ENCODE results near the gene HOXC5.

The HOXC5 gene

GRCh38 chr12:54004841-54005530 is 27.9 kb upstream of the HOXC5 start:
- no peak for DNase-seq (ENCODE audit: low read depth, low spot score)
- peaks cover 97% of the 10 kb centered on the region for H3K27me3 ChIP-seq (ENCODE audit: insufficient read depth, insufficient read length)
- no peak overlapping the region for H3K4me3 ChIP-seq (ENCODE audit: insufficient read length, low read depth)
- no peaks in the 10 kb centered on the region for H3K36me3 ChIP-seq (ENCODE audit: insufficient read depth, insufficient read length, low read length)
- TF ChIP-seq SUZ12 (IDR thresholded peaks at IDR 0.05; ENCODE audit: extremely low read depth, insufficient read depth, insufficient read length) = peak; percentile 48
- no peak for TF ChIP-seq ZNF274 (IDR thresholded peaks at IDR 0.05; ENCODE audit: low read depth, low read length)
- peaks cover 11% of the 10 kb centered on the region for H3K4me1 ChIP-seq (ENCODE audit: insufficient read depth, insufficient read length)
- peak overlapping the region; percentile 43 for H3K9ac ChIP-seq (ENCODE audit: insufficient read length, low read depth)
- H3K9me3 ChIP-seq (ENCODE audit: insufficient read depth, low read length) = no peaks in the 10 kb centered on the region

- no peak overlapping the region for H3K9ac ChIP-seq (ENCODE audit: insufficient read length, low read depth)
- peaks cover 97% of the 10 kb centered on the region for H3K27me3 ChIP-seq (ENCODE audit: insufficient read depth, insufficient read length)
- peaks cover 7% of the 10 kb centered on the region for H3K4me1 ChIP-seq (ENCODE audit: insufficient read depth, insufficient read length)
- no peaks in the 10 kb centered on the region for H3K36me3 ChIP-seq (ENCODE audit: insufficient read depth, insufficient read length, low read length)
- TF ChIP-seq SUZ12 (IDR thresholded peaks at IDR 0.05; ENCODE audit: extremely low read depth, insufficient read depth, insufficient read length) = no peak
- TF ChIP-seq ZNF274 (IDR thresholded peaks at IDR 0.05; ENCODE audit: low read depth, low read length) = no peak
- TF ChIP-seq YY1 (IDR thresholded peaks at IDR 0.05; ENCODE audit: insufficient read depth, insufficient read length) = no peak
- no peak for DNase-seq (ENCODE audit: low read depth, low spot score)
- H3K4me3 ChIP-seq (ENCODE audit: insufficient read length, low read depth) = no peak overlapping the region
- no peaks in the 10 kb centered on the region for H3K9me3 ChIP-seq (ENCODE audit: insufficient read depth, low read length)
These were observed 27.4 kb upstream of the HOXC5 start for GRCh38 chr12:54005531-54005852.

- Histone ChIP-seq H3K4me1 (ENCODE audit: insufficient read depth, insufficient read length) (peaks cover 5% of the 10 kb centered on the region), H3K9me3 (ENCODE audit: insufficient read depth, low read length) (no peaks in the 10 kb centered on the region), H3K9ac (ENCODE audit: insufficient read length, low read depth) (no peak overlapping the region), H3K27me3 (ENCODE audit: insufficient read depth, insufficient read length) (peaks cover 97% of the 10 kb centered on the region), H3K4me3 (ENCODE audit: insufficient read length, low read depth) (no peak overlapping the region), H3K36me3 (ENCODE audit: insufficient read depth, insufficient read length, low read length) (no peaks in the 10 kb centered on the region)
- TF ChIP-seq SUZ12 (IDR thresholded peaks at IDR 0.05; ENCODE audit: extremely low read depth, insufficient read depth, insufficient read length) (no peak), YY1 (IDR thresholded peaks at IDR 0.05; ENCODE audit: insufficient read depth, insufficient read length) (no peak), ZNF274 (IDR thresholded peaks at IDR 0.05; ENCODE audit: low read depth, low read length) (no peak)
- DNase-seq (ENCODE audit: low read depth, low spot score) = peak; percentile 69
These were observed 26.8 kb upstream of the HOXC5 start for GRCh38 chr12:54005853-54006558.

GRCh38 chr12:54006559-54007220 is 26.2 kb upstream of the HOXC5 start:
- peaks cover 5% of the 10 kb centered on the region for H3K4me1 ChIP-seq (ENCODE audit: insufficient read depth, insufficient read length)
- no peak overlapping the region for H3K9ac ChIP-seq (ENCODE audit: insufficient read length, low read depth)
- H3K36me3 ChIP-seq (ENCODE audit: insufficient read depth, insufficient read length, low read length) = no peaks in the 10 kb centered on the region
- TF ChIP-seq YY1 (IDR thresholded peaks at IDR 0.05; ENCODE audit: insufficient read depth, insufficient read length) (no peak), SUZ12 (IDR thresholded peaks at IDR 0.05; ENCODE audit: extremely low read depth, insufficient read depth, insufficient read length) (no peak), ZNF274 (IDR thresholded peaks at IDR 0.05; ENCODE audit: low read depth, low read length) (no peak)
- peaks cover 97% of the 10 kb centered on the region for H3K27me3 ChIP-seq (ENCODE audit: insufficient read depth, insufficient read length)
- H3K9me3 ChIP-seq (ENCODE audit: insufficient read depth, low read length) = no peaks in the 10 kb centered on the region
- no peak overlapping the region for H3K4me3 ChIP-seq (ENCODE audit: insufficient read length, low read depth)
- no peak for DNase-seq (ENCODE audit: low read depth, low spot score)

DNA sequence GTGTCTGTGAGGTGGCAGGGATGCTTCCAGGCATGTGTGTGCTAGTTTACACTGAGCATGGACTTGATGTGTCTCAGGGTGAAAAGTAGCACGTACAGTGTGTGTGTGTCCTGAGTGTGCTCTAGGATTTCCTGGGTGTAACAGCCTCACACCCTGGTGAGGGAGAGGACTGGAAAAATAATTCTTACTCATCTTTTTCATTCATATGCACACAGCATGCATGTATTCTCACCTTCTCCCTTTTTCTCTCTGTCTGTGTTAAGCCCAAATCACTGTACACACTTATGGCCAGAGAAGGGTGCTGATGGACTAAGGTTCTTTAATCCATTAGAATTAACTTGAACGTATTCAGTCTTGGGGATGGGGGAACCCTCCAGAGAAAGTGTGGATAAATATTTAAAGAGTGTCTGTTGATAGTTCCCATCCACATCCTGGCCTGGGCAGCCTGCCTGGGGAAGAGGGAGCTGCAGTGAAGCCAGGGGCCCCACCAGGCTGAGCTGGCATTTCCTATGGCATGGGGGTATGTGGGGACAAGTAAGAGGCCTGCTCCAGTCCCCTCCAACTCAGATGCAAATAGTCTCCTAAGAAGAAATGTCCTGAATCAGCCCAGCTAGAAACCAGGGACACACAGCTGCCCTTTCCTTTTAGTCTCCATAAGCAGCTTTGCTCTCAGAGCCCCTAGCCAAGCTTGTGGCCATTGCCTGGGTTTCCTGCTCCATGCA is 25.2 kb upstream of the HOXC5 start:
- Histone ChIP-seq H3K27me3 (ENCODE audit: insufficient read depth, insufficient read length) (peaks cover 97% of the 10 kb centered on the region), H3K9me3 (ENCODE audit: insufficient read depth, low read length) (no peaks in the 10 kb centered on the region), H3K4me3 (ENCODE audit: insufficient read length, low read depth) (no peak overlapping the region), H3K9ac (ENCODE audit: insufficient read length, low read depth) (no peak overlapping the region), H3K4me1 (ENCODE audit: insufficient read depth, insufficient read length) (peaks cover 5% of the 10 kb centered on the region), H3K36me3 (ENCODE audit: insufficient read depth, insufficient read length, low read length) (no peaks in the 10 kb centered on the region)
- no peak for DNase-seq (ENCODE audit: low read depth, low spot score)
- TF ChIP-seq YY1 (IDR thresholded peaks at IDR 0.05; ENCODE audit: insufficient read depth, insufficient read length) = no peak
- no peak for TF ChIP-seq ZNF274 (IDR thresholded peaks at IDR 0.05; ENCODE audit: low read depth, low read length)
- TF ChIP-seq SUZ12 (IDR thresholded peaks at IDR 0.05; ENCODE audit: extremely low read depth, insufficient read depth, insufficient read length) = no peak

DNA sequence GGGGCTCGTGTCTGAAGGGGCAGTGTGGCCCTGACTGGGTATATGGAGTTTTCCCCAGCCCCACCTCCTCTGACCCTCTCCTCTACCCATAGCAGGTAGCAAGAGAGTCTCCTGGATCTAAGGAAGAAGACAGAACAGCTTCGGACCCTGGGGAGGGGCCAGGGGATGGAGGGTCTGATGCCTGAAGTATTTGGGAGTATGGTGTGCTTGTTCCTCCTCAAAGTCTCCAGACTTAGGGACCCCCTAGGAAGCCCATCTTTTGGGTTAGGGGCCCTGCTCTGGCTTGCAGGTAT is 24.6 kb upstream of the HOXC5 start:
- H3K36me3 ChIP-seq (ENCODE audit: insufficient read depth, insufficient read length, low read length) = no peaks in the 10 kb centered on the region
- H3K27me3 ChIP-seq (ENCODE audit: insufficient read depth, insufficient read length) = peaks cover 97% of the 10 kb centered on the region
- H3K9ac ChIP-seq (ENCODE audit: insufficient read length, low read depth) = no peak overlapping the region
- no peaks in the 10 kb centered on the region for H3K9me3 ChIP-seq (ENCODE audit: insufficient read depth, low read length)
- TF ChIP-seq ZNF274 (IDR thresholded peaks at IDR 0.05; ENCODE audit: low read depth, low read length) (no peak), YY1 (IDR thresholded peaks at IDR 0.05; ENCODE audit: insufficient read depth, insufficient read length) (no peak), SUZ12 (IDR thresholded peaks at IDR 0.05; ENCODE audit: extremely low read depth, insufficient read depth, insufficient read length) (no peak)
- peaks cover 5% of the 10 kb centered on the region for H3K4me1 ChIP-seq (ENCODE audit: insufficient read depth, insufficient read length)
- no peak for DNase-seq (ENCODE audit: low read depth, low spot score)
- H3K4me3 ChIP-seq (ENCODE audit: insufficient read length, low read depth) = no peak overlapping the region
